ENCODE data around the gene PTGES3. TPM values are rescaled to one million over a fixed set of nuclear protein-coding genes. Genes with fewer than 3 reads are reported as not detected.

Gene PTGES3
- polyA plus RNA-seq, 2 of the 4 experiments (the other 2 are of a cell fraction), result 272 to 406 TPM

DNA sequence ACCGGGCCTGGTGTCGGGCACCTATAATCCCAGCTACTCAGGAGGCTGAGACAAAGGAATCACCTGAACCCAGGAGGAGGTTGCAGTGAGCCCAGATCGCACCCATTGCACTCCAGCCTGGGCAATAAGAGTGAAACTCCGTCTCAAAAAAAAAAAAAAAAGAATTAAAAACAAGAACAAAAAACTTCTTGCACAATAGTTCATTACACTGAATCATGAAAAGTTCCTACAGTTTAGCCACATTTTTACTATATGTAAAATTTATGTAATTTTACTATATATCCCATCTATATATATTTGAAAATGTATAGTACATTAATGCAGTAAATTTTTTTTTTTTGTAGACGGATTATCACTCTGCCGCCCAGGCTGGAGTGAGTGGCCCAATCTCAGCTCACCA, 46.9 kb downstream of the PTGES3 start (continued):
- TF ChIP-seq ZSCAN20 (CRISPR knock-in tag; IDR thresholded peaks at IDR 0.05), result no peak
- TF ChIP-seq EP300 (IDR thresholded peaks at IDR 0.05), result no peak
- no peak for TF ChIP-seq CHD4 (IDR thresholded peaks at IDR 0.05; ENCODE audit: borderline replicate concordance)
- no peak for TF ChIP-seq FOSL2 (IDR thresholded peaks at IDR 0.05)
- no peak for TF ChIP-seq FOSL2 (CRISPR knock-in tag; IDR thresholded peaks at IDR 0.05)

DNA sequence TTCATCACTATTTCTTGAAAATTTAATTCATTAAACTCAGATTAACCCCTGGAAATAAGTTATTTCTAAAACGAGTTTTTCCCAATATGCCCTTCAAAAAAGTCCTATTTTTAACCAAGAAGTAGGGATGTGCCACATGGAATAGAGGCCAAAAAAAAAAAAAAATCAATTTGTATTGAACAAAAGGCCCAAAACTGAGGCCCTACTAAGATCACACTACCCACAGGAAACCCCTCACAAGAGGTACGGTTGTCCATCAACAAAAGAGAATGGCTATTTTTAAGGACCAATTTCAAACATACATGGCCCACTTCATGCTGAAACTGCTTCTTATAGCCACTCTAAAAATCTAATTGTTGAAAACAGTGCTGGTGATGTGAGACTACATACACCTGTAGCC, 50.5 kb downstream of the PTGES3 start:
- ChIA-PET POLR2A (interaction anchor here (1.1 kb wide), 1 partner anchor 50 kb away, joined by 4 read pairs; the partner anchor contains the start of gene PTGES3), CTCF (interaction anchor here (2.3 kb wide), 1 partner anchor 9 kb away, joined by 11 read pairs; no protein-coding TSS in a partner anchor)
- TF ChIP-seq EP300 (IDR thresholded peaks at IDR 0.05) (no peak), GATA3 (IDR thresholded peaks at IDR 0.05; ENCODE audit: borderline replicate concordance) (no peak)
- Histone ChIP-seq H3K9me3 (no peaks in the 10 kb centered on the region), H3K4me2 (peak overlapping the region; percentile 97), H3K4me1 (peaks cover 27% of the 10 kb centered on the region), H3K4me3 (no peak overlapping the region), H3K27ac (peak overlapping the region; percentile 47 to 97; a peak in 5 of 6 replicates)
- FAIRE-seq (no peak), ATAC-seq (no peak), DNase-seq (ENCODE audit: low read depth in 1 of 2, low spot score in 1 of 2) (no peak)
- WGBS (ENCODE audit: missing lambda C conversion rate), result 46% methylated on average over 2 of the region's 2 CpGs

DNA sequence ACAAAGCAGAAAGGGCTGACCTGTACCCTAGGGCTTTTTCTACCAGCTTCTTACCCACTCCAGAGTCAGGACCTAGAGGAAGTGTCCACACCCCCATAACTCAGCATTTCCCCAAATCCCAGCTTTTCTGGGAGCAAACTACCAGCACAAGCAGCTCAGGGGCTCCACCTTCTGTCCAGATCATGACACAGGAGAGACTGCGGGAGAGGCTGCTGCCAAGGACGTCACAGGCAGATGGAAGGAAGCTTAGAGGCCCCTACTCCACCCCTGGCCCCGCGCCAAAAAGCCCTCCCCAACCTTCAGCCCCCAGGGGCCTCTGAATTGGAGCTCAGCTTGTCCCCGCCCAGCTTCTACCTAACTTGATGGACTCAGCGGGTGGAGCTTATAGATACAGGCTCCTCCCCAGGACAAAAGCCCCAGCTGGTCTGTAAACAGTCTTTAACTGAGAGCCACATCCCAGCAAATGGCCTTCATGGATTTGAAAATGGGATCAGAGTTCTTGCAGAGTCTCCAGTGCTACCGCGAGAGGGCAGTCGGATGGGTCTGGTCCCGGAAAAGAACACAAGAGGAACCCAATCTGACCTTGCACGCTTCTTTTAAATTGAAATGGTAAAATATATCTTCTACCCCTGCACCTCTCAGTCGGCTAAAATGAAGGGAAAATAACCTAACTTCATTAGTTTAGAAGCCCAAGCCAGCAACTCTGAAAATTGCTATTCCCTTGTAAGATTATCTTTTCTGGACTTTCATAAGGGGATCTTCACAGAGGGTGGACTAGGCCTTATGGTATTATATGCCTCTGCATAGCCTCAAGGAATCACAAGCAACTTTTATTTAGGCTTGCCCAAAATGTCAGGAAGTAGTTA, 51.2 kb downstream of the PTGES3 start:
- DNase-seq (ENCODE audit: low read depth in 1 of 2, low spot score in 1 of 2), result peak; percentile 99 to 100
- Histone ChIP-seq H3K4me3 (peak overlapping the region; percentile 80), H3K9me3 (no peaks in the 10 kb centered on the region), H3K4me2 (peak overlapping the region; percentile 97), H3K4me1 (peaks cover 35% of the 10 kb centered on the region), H3K27ac (peak overlapping the region; percentile 89 to 97)
- CTCF ChIA-PET, result interaction anchor here (0.5 to 4.3 kb wide), 66 partner anchors 9 to 926 kb away, joined by 3 to 74 read pairs (median 6); partner anchors contain the start of genes ATP5F1B, PTGES3, RBMS2 and ZC3H10
- POLR2A ChIA-PET, result interaction anchor here (0.7 to 3.9 kb wide), 9 partner anchors 9 to 533 kb away, joined by 3 to 57 read pairs (median 4); partner anchors contain the start of genes ATP5F1B, NACA, PA2G4 and PTGES3
- TF ChIP-seq, protein P1, sequence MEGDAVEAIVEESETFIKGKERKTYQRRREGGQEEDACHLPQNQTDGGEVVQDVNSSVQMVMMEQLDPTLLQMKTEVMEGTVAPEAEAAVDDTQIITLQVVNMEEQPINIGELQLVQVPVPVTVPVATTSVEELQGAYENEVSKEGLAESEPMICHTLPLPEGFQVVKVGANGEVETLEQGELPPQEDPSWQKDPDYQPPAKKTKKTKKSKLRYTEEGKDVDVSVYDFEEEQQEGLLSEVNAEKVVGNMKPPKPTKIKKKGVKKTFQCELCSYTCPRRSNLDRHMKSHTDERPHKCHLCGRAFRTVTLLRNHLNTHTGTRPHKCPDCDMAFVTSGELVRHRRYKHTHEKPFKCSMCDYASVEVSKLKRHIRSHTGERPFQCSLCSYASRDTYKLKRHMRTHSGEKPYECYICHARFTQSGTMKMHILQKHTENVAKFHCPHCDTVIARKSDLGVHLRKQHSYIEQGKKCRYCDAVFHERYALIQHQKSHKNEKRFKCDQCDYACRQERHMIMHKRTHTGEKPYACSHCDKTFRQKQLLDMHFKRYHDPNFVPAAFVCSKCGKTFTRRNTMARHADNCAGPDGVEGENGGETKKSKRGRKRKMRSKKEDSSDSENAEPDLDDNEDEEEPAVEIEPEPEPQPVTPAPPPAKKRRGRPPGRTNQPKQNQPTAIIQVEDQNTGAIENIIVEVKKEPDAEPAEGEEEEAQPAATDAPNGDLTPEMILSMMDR (IDR thresholded peaks at IDR 0.05), result peak; percentile 77
- TF ChIP-seq MAX (IDR thresholded peaks at IDR 0.05), result peak; percentile 55
- TF ChIP-seq MYC (IDR thresholded peaks at IDR 0.05; ENCODE audit: borderline replicate concordance, low read length), result 0 out of 2 replicates have a peak, but pooled peaks have one; percentile 2
- peak in 1 of 2 experiments; percentile 82; a peak in 4 of 5 replicates for TF ChIP-seq JUN (IDR thresholded peaks at IDR 0.05)
- 0 out of 2 replicates have a peak, but pooled peaks have one; percentile 25 for TF ChIP-seq RARB (CRISPR knock-in tag; IDR thresholded peaks at IDR 0.05)
- TF ChIP-seq ZNF302 (CRISPR knock-in tag; IDR thresholded peaks at IDR 0.05), result no peak
- TF ChIP-seq, protein P2, sequence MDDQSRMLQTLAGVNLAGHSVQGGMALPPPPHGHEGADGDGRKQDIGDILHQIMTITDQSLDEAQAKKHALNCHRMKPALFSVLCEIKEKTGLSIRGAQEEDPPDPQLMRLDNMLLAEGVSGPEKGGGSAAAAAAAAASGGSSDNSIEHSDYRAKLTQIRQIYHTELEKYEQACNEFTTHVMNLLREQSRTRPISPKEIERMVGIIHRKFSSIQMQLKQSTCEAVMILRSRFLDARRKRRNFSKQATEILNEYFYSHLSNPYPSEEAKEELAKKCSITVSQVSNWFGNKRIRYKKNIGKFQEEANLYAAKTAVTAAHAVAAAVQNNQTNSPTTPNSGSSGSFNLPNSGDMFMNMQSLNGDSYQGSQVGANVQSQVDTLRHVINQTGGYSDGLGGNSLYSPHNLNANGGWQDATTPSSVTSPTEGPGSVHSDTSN (IDR thresholded peaks at IDR 0.05), result peak; percentile 74
- 0 out of 2 replicates have a peak, but pooled peaks have one; percentile 45 for TF ChIP-seq POLR2AphosphoS2 (conservative IDR thresholded peaks at IDR 0.05; ENCODE audit: low read length)
- TF ChIP-seq GATA3 (IDR thresholded peaks at IDR 0.05; ENCODE audit: borderline replicate concordance), result 0 out of 2 replicates have a peak, but pooled peaks have one; percentile 28
- peak; percentile 51; the same call in 2 of the 3 replicates for TF ChIP-seq SMC3 (IDR thresholded peaks at IDR 0.05)
- TF ChIP-seq CHD4 (IDR thresholded peaks at IDR 0.05; ENCODE audit: borderline replicate concordance), result no peak
- TF ChIP-seq FOXS1 (CRISPR knock-in tag; IDR thresholded peaks at IDR 0.05), result no peak
- TF ChIP-seq RNF2 (IDR thresholded peaks at IDR 0.05; ENCODE audit: borderline replicate concordance, low read depth), result no peak
- TF ChIP-seq MAZ (IDR thresholded peaks at IDR 0.05; ENCODE audit: borderline replicate concordance, low read depth, low read length), result peak; percentile 88
- TF ChIP-seq CHD2 (IDR thresholded peaks at IDR 0.05; ENCODE audit: low read length, partially characterized antibody), result peak; percentile 68
- no peak for TF ChIP-seq POLR2A (IDR thresholded peaks at IDR 0.05; ENCODE audit: low read length)
- TF ChIP-seq RAD21 (conservative IDR thresholded peaks at IDR 0.05 in 1 of 2, IDR thresholded peaks at IDR 0.05 in 1 of 2), result peak; percentile 74 to 75
- no peak for TF ChIP-seq JUNB (IDR thresholded peaks at IDR 0.05)
- TF ChIP-seq REST (IDR thresholded peaks at IDR 0.05), result peak; percentile 50; the same call in 1 of the 2 replicates
- TF ChIP-seq FOSB (CRISPR knock-in tag; IDR thresholded peaks at IDR 0.05), result no peak
- no peak for TF ChIP-seq MAFK (IDR thresholded peaks at IDR 0.05; ENCODE audit: partially characterized antibody)
- 6% methylated on average over 11 of the region's 12 CpGs for WGBS (ENCODE audit: missing lambda C conversion rate)
- no peak for FAIRE-seq
- ATAC-seq, result peak; percentile 63 to 77

Data from A549 (cell line).